ENCODE data around the gene DR1. TPM values are rescaled to one million over a fixed set of nuclear protein-coding genes. Genes with fewer than 3 reads are reported as not detected.

The DR1 gene
- polyA plus RNA-seq, 1 experiment, result 44.9 TPM

DNA sequence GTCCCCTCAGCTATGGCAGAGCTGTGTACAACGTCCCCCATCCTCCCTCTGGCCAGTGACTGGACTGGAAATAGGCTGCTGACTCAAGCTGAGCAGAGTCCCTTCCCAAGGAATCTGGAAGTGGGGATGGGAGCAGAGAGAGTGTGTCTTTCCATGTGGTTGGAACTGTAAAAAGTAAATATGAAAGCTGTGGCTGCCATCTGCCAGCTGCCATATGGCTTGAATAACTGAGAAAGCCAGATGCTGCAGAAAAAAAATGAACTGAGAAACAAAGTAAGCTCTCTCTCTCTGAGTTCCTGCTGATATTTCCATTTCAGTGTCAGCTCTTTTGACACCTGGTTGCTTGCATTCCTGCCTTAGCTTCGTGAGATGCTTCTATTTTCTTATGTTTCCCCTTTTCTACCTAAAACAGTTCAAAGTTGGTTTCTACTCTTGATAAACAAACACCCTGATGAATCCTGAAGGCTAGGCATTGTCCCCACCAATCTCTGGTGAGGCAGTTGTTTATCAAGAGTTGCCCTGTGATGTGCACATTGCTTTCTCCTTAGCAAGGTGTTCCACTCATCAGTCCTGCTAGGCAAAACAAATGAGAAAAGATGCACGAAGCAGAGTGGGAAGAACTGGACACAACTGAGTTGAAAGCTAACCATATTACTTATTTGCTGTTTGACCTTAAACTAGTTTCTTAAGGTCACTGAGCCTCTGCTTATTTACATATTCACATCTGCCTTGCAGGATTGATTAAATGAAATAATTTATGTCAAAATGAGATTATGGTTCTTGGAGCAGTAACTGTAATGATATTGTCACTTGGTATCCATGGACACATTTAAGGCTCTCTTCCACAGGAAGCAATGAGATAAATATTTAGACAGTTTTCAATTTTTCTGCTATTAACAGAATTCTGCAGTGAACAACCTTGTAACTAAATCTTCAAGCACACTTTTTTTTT is 16.6 kb upstream of the DR1 start:
- ChIA-PET POLR2A (interaction anchor here (0.8 to 1.5 kb wide), 4 partner anchors 9 to 517 kb away, joined by 4 to 16 read pairs (median 4); partner anchors contain the start of gene DR1), CTCF (interaction anchor here (7.1 kb wide), 1 partner anchor 24 kb away, joined by 48 read pairs; no protein-coding TSS in a partner anchor)
- Histone ChIP-seq H3K9me3 (ENCODE audit: control insufficient read depth, insufficient read depth, low read length) (no peaks in the 10 kb centered on the region), H3K27ac (ENCODE audit: low read depth, low read length) (peak overlapping the region; percentile 49), H3K27me3 (ENCODE audit: control insufficient read depth, insufficient read depth, low read length) (no peaks in the 10 kb centered on the region), H3K4me3 (ENCODE audit: low read depth, low read length) (no peak overlapping the region)
- peak; percentile 30 for DNase-seq (ENCODE audit: low read depth, low spot score)
- TF ChIP-seq, protein P1, sequence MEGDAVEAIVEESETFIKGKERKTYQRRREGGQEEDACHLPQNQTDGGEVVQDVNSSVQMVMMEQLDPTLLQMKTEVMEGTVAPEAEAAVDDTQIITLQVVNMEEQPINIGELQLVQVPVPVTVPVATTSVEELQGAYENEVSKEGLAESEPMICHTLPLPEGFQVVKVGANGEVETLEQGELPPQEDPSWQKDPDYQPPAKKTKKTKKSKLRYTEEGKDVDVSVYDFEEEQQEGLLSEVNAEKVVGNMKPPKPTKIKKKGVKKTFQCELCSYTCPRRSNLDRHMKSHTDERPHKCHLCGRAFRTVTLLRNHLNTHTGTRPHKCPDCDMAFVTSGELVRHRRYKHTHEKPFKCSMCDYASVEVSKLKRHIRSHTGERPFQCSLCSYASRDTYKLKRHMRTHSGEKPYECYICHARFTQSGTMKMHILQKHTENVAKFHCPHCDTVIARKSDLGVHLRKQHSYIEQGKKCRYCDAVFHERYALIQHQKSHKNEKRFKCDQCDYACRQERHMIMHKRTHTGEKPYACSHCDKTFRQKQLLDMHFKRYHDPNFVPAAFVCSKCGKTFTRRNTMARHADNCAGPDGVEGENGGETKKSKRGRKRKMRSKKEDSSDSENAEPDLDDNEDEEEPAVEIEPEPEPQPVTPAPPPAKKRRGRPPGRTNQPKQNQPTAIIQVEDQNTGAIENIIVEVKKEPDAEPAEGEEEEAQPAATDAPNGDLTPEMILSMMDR (IDR thresholded peaks at IDR 0.05; ENCODE audit: low read depth, low read length), result no peak

DNA sequence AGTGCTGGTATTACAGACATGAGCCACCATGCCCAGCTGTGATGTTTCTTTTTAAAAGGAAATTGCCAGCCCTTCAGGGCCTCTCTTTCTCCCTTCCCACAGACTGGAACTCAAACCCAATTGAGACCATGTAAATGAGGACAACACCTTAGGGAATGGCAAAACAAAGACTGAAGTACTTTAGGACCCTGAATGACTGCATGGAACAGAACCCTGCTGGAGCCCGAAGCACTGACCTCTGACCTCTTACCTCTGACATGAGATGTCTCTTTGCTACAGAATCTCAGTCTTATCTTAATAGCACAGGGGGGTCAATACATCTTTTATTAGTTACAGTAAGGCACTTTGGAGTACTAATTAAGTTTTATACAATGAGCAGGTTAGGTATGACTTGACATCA is 15.5 kb upstream of the DR1 start:
- Histone ChIP-seq H3K4me3 (ENCODE audit: low read depth, low read length) (no peak overlapping the region), H3K27me3 (ENCODE audit: control insufficient read depth, insufficient read depth, low read length) (no peaks in the 10 kb centered on the region), H3K9me3 (ENCODE audit: control insufficient read depth, insufficient read depth, low read length) (no peaks in the 10 kb centered on the region), H3K27ac (ENCODE audit: low read depth, low read length) (no peak overlapping the region)
- TF ChIP-seq, protein P1 (IDR thresholded peaks at IDR 0.05; ENCODE audit: low read depth, low read length), result no peak
- no peak for DNase-seq (ENCODE audit: low read depth, low spot score)
- ChIA-PET POLR2A (interaction anchor here (0.8 kb wide), 1 partner anchor 157 kb away, joined by 5 read pairs; no protein-coding TSS in a partner anchor), CTCF (interaction anchor here (7.1 kb wide), 1 partner anchor 25 kb away, joined by 48 read pairs; no protein-coding TSS in a partner anchor)

DNA sequence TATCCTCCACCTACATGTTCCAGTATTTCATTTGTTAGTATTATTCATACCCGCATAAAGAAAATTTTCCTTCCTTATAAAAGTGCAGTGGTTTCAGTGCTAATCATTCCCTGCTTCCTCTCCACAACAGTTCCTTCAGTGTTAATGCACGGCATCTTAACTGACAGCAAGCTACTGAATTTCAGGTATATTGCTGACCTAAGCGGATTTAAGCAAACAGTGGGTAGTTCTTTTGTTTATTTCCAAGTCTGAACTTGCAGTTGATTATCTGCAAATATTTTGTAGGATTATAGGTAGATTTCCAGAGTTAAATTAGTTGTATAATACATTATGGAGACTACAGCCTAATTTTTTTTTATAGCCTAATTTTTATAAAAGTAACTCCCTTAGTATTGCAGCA is 15.1 kb upstream of the DR1 start:
- POLR2A ChIA-PET, result no interaction called here
- CTCF ChIA-PET, result interaction anchor here (7.1 kb wide), 1 partner anchor 26 kb away, joined by 48 read pairs; no protein-coding TSS in a partner anchor
- no peak for DNase-seq (ENCODE audit: low read depth, low spot score)

DNA sequence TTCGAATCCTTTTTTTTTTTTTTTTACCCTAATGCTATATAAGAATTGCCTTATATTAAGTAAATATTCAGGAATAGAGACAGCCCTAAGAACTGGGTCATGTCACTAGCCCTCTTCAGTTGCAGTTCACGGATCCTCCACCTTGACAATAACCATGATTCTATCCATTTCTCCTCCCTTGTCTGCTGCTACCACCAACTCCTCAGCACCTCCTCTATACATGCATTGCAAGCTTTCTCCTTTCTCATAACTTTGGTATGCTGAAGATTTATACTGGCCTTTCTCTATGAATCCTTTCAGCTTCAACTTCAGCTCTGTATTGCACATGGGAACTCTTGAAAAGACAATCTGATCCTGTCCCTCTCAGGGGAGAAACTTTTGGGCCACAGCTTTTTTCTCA is 14.3 kb upstream of the DR1 start:
- POLR2A ChIA-PET, result interaction anchor here (0.7 to 1.2 kb wide), 2 partner anchors 14 to 61 kb away, joined by 4 to 6 read pairs; partner anchors contain the start of gene DR1
- H3K9me3 ChIP-seq (ENCODE audit: control insufficient read depth, insufficient read depth, low read length), result no peaks in the 10 kb centered on the region
- CTCF ChIA-PET, result interaction anchor here (0.6 to 7.1 kb wide), 3 partner anchors 27 to 579 kb away, joined by 3 to 48 read pairs (median 3); no protein-coding TSS in a partner anchor
- no peak for DNase-seq (ENCODE audit: low read depth, low spot score)
- H3K4me3 ChIP-seq (ENCODE audit: low read depth, low read length), result no peak overlapping the region
- no peak overlapping the region for H3K27ac ChIP-seq (ENCODE audit: low read depth, low read length)
- no peaks in the 10 kb centered on the region for H3K27me3 ChIP-seq (ENCODE audit: control insufficient read depth, insufficient read depth, low read length)
- TF ChIP-seq, protein P1 (IDR thresholded peaks at IDR 0.05; ENCODE audit: low read depth, low read length), result no peak

More for the DNA sequence above, 15.1 kb upstream of the DR1 start:
- no peaks in the 10 kb centered on the region for H3K27me3 ChIP-seq (ENCODE audit: control insufficient read depth, insufficient read depth, low read length)
- no peak overlapping the region for H3K4me3 ChIP-seq (ENCODE audit: low read depth, low read length)
- no peak overlapping the region for H3K27ac ChIP-seq (ENCODE audit: low read depth, low read length)
- H3K9me3 ChIP-seq (ENCODE audit: control insufficient read depth, insufficient read depth, low read length), result no peaks in the 10 kb centered on the region
- TF ChIP-seq, protein P1 (IDR thresholded peaks at IDR 0.05; ENCODE audit: low read depth, low read length), result no peak
